ENCODE data around the gene SUN2. TPM values are rescaled to one million over a fixed set of nuclear protein-coding genes. Genes with fewer than 3 reads are reported as not detected.

The SUN2 gene
- total and polyA plus RNA-seq, 2 of the 8 experiments (the other 6 are each of a cell fraction or from before 2014, with no cell fraction given): 5.1 to 10.5 TPM

GRCh38 chr22:38795569-38795968, 39.8 kb upstream of the SUN2 start:
- Histone ChIP-seq H2BK20ac (ENCODE audit: low read length) (no peak overlapping the region), H3K4me2 (ENCODE audit: insufficient read depth in 1 of 2, low read depth in 2 of 2, low read length in 2 of 2) (no peak overlapping the region), H3K9ac (replicated peaks in 1 of 4; ENCODE audit: extremely low read depth in 1 of 4, low read depth in 3 of 4, low read length in 3 of 4) (no peak overlapping the region), H3K27ac (ENCODE audit: low read depth, low read length) (no peak overlapping the region), H4K20me1 (replicated peaks in 1 of 2; ENCODE audit: control insufficient read depth in 1 of 2, insufficient read depth in 2 of 2, low read length in 2 of 2) (no peaks in the 10 kb centered on the region), H3K4me1 (replicated peaks in 1 of 4; ENCODE audit: control insufficient read depth in 3 of 4, insufficient read depth in 4 of 4, low read length in 3 of 4) (peaks cover 0 to 4% (median 0%) of the 10 kb centered on the region in 4 experiments; a peak in 1 of 7 replicates), H3K27me3 (replicated peaks in 1 of 4; ENCODE audit: control insufficient read depth in 3 of 4, extremely low read depth in 1 of 4, insufficient read depth in 3 of 4, low read length in 3 of 4) (peaks cover 0 to 12% (median 5%) of the 10 kb centered on the region in 4 experiments; a peak in 4 of 7 replicates), H2BK120ac (replicated peaks; ENCODE audit: low read depth, low read length) (no peak overlapping the region), H3K14ac (ENCODE audit: insufficient read length) (no peak overlapping the region), H3K4me3 (ENCODE audit: extremely low read depth in 1 of 4, insufficient read depth in 2 of 4, low read depth in 3 of 4, low read length in 4 of 4) (no peak overlapping the region), H2BK12ac (ENCODE audit: low read depth, low read length) (0 out of 2 replicates have a peak overlapping the region, but pooled peaks have one; percentile 27), H3K23ac (ENCODE audit: insufficient read length) (no peak overlapping the region), H3K79me1 (ENCODE audit: low read depth, low read length) (no peaks in the 10 kb centered on the region), H2BK15ac (ENCODE audit: low read length) (0 out of 2 replicates have a peak overlapping the region, but pooled peaks have one; percentile 18), H4K8ac (ENCODE audit: extremely low read depth, insufficient read depth, low read length) (no peak overlapping the region), H3K23me2 (ENCODE audit: low read depth, low read length) (peaks cover 5% of the 10 kb centered on the region), H4K5ac (ENCODE audit: insufficient read length, low read depth, low read length) (no peak overlapping the region), H2AFZ (ENCODE audit: low read length) (no peak overlapping the region), H2BK5ac (ENCODE audit: low read depth, low read length) (no peak overlapping the region), H3K4ac (replicated peaks; ENCODE audit: insufficient read length, low read depth, low read length) (no peak overlapping the region), H3K79me2 (ENCODE audit: control insufficient read depth in 1 of 2, insufficient read depth in 2 of 2, low read length in 2 of 2) (no peaks in the 10 kb centered on the region), H3K18ac (ENCODE audit: extremely low read depth, low read length) (no peak overlapping the region), H4K91ac (replicated peaks; ENCODE audit: insufficient read length, low read length) (no peak overlapping the region), H3K36me3 (ENCODE audit: control insufficient read depth in 2 of 4, insufficient read depth in 4 of 4, low read length in 3 of 4) (no peaks in the 10 kb centered on the region), H3K9me3 (ENCODE audit: insufficient read depth in 2 of 2, low read depth in 1 of 2, low read length in 1 of 2) (peaks cover 0 to 2% of the 10 kb centered on the region in 2 experiments; a peak in 1 of 4 replicates), H2AK5ac (ENCODE audit: low read depth, low read length) (no peak overlapping the region), H3K56ac (replicated peaks; ENCODE audit: insufficient read length, low read depth, low read length) (no peak overlapping the region)
- DNase-seq (ENCODE audit: low read depth in 1 of 2, low spot score in 2 of 2): no peak
- 82% methylated on average over 4 of the region's 4 CpGs; no CpG with 5 or more reads in 1 of the 2 experiments for WGBS, 2 experiments (ENCODE audit: extremely low coverage in 1 of 2, insufficient coverage in 1 of 2, insufficient read length in 1 of 2, insufficient replicate concordance in 2 of 2, low coverage in 1 of 2, low lambda C conversion rate in 2 of 2, missing lambda C conversion rate in 1 of 2)
- CTCF ChIA-PET (ENCODE audit: partially characterized antibody): no interaction called here
- POLR2A ChIA-PET (ENCODE audit: partially characterized antibody): no interaction called here
- no peak for FAIRE-seq
- TF ChIP-seq, protein P1, sequence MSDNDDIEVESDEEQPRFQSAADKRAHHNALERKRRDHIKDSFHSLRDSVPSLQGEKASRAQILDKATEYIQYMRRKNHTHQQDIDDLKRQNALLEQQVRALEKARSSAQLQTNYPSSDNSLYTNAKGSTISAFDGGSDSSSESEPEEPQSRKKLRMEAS (IDR thresholded peaks at IDR 0.05): no peak
- no peak for TF ChIP-seq KDM4A (IDR thresholded peaks at IDR 0.05; ENCODE audit: low read depth, low read length, severe bottlenecking)
- no peak for TF ChIP-seq JUND (IDR thresholded peaks at IDR 0.05; ENCODE audit: low read length)
- TF ChIP-seq, protein P2, sequence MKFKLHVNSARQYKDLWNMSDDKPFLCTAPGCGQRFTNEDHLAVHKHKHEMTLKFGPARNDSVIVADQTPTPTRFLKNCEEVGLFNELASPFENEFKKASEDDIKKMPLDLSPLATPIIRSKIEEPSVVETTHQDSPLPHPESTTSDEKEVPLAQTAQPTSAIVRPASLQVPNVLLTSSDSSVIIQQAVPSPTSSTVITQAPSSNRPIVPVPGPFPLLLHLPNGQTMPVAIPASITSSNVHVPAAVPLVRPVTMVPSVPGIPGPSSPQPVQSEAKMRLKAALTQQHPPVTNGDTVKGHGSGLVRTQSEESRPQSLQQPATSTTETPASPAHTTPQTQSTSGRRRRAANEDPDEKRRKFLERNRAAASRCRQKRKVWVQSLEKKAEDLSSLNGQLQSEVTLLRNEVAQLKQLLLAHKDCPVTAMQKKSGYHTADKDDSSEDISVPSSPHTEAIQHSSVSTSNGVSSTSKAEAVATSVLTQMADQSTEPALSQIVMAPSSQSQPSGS (IDR thresholded peaks at IDR 0.05; ENCODE audit: low read length): no peak
- no peak for TF ChIP-seq RNF2 (IDR thresholded peaks at IDR 0.05; ENCODE audit: borderline replicate concordance, low read depth, low read length, missing control alignments, poor library complexity, severe bottlenecking)
- TF ChIP-seq GTF2F1 (IDR thresholded peaks at IDR 0.05; ENCODE audit: borderline replicate concordance, low read depth, low read length): no peak
- TF ChIP-seq ASH2L (IDR thresholded peaks at IDR 0.05; ENCODE audit: low read length): no peak
- no peak for TF ChIP-seq JUN (IDR thresholded peaks at IDR 0.05; ENCODE audit: low read depth, low read length)
- TF ChIP-seq CEBPB (IDR thresholded peaks at IDR 0.05; ENCODE audit: low read depth, low read length): no peak
- no peak for TF ChIP-seq POU5F1 (IDR thresholded peaks at IDR 0.05; ENCODE audit: low read depth, low read length)
- TF ChIP-seq SUZ12 (IDR thresholded peaks at IDR 0.05; ENCODE audit: low read length): no peak
- no peak for TF ChIP-seq KDM1A (IDR thresholded peaks at IDR 0.05; ENCODE audit: borderline replicate concordance, low read length)
- no peak for TF ChIP-seq POLR2A (IDR thresholded peaks at IDR 0.05; ENCODE audit: control extremely low read depth in 1 of 2, low read depth in 2 of 2, low read length in 2 of 2)
